ENCODE results near the gene IL18. TPM values are rescaled to one million over a fixed set of nuclear protein-coding genes. Genes with fewer than 3 reads are reported as not detected.
A peak's percentile ranks its signal among the peaks of the same experiment; 100 is the strongest.

The IL18 gene
- total RNA-seq, 4 donors from 2014 or later = 5.6 to 16.9 (median 6.9) TPM

GRCh38 chr11:112174789-112175598 is 11.1 kb upstream of the IL18 start, which contains the start of gene BCO2:
Gene BCO2, plus strand, starts transcription at chr11:112175512. Its CDS starts 90 bp downstream, at chr11:112175602.
- peak within 1 kb of the TSS; percentile 50 to 66 for H3K4me3 ChIP-seq
- WGBS, 2 donors (ENCODE audit: low coverage in 1 of 2) = 1 to 2% methylated on average over 11 of the region's 11 CpGs
- H3K9me3 ChIP-seq = no peaks in the 10 kb centered on the region
- ATAC-seq = peak; percentile 97
- peaks cover 2 to 33% (median 4%) of the 10 kb centered on the region in 3 donors for H3K4me1 ChIP-seq
- no peaks in the 10 kb centered on the region for H3K36me3 ChIP-seq
- no peaks in the 10 kb centered on the region for H3K27me3 ChIP-seq
- no peak for TF ChIP-seq EP300 (IDR thresholded peaks at IDR 0.05)
- peak; percentile 17 for TF ChIP-seq POLR2AphosphoS5 (IDR thresholded peaks at IDR 0.05)
- TF ChIP-seq, protein P1, sequence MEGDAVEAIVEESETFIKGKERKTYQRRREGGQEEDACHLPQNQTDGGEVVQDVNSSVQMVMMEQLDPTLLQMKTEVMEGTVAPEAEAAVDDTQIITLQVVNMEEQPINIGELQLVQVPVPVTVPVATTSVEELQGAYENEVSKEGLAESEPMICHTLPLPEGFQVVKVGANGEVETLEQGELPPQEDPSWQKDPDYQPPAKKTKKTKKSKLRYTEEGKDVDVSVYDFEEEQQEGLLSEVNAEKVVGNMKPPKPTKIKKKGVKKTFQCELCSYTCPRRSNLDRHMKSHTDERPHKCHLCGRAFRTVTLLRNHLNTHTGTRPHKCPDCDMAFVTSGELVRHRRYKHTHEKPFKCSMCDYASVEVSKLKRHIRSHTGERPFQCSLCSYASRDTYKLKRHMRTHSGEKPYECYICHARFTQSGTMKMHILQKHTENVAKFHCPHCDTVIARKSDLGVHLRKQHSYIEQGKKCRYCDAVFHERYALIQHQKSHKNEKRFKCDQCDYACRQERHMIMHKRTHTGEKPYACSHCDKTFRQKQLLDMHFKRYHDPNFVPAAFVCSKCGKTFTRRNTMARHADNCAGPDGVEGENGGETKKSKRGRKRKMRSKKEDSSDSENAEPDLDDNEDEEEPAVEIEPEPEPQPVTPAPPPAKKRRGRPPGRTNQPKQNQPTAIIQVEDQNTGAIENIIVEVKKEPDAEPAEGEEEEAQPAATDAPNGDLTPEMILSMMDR (IDR thresholded peaks at IDR 0.05) = peak; percentile 82 to 86 (median 84)
- peak within 1 kb of the TSS; percentile 70 to 89 (median 80) for H3K27ac ChIP-seq

GRCh38 chr11:112173152-112173551 is 9.3 kb upstream of the IL18 start:
- TF ChIP-seq, protein P1 (IDR thresholded peaks at IDR 0.05) = no peak
- TF ChIP-seq POLR2AphosphoS5 (IDR thresholded peaks at IDR 0.05) (no peak), EP300 (IDR thresholded peaks at IDR 0.05) (no peak), POLR2A (IDR thresholded peaks at IDR 0.05) (no peak)
- H3K36me3 ChIP-seq = no peaks in the 10 kb centered on the region
- ATAC-seq = no peak
- no peak overlapping the region for H3K27ac ChIP-seq
- no peaks in the 10 kb centered on the region for H3K27me3 ChIP-seq
- peaks cover 2 to 33% (median 4%) of the 10 kb centered on the region in 3 donors for H3K4me1 ChIP-seq
- H3K4me3 ChIP-seq = no peak overlapping the region
- no peaks in the 10 kb centered on the region for H3K9me3 ChIP-seq
- 60% methylated on average over 1 to 3 of the region's 3 CpGs for WGBS, 2 donors (ENCODE audit: low coverage in 1 of 2)

DNA sequence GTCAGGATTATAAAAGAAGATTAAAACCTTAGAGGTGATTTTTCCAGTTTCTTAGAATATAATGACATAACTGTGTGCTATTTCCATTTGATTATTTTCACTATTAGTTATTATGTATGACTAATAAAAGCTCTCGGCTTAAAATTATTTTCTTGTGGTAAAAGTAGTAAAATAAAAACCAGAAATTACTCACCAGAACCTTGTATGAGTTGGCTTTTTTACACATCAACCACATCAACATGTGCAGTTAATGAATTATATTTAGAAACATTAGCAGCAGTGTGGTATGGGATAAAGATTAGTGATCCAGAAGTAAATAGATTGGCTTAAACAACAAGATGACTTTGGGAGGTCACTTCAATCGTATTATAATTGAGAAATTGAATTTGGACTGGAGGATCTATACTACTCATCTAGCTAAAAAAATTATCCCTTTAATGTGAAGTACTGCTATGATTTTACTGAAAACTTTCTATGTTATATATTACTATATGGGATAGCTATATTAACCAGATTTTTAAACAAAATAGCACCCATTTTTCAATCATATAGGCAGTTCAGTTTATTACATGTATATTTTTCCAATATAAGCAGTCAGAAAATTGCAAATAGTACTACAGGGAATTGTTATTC is 8.6 kb upstream of the IL18 start:
- H3K9me3 ChIP-seq = no peaks in the 10 kb centered on the region
- H3K27ac ChIP-seq = no peak overlapping the region
- no peak overlapping the region for H3K4me3 ChIP-seq
- WGBS, 2 donors (ENCODE audit: low coverage in 1 of 2) = 42 to 78% methylated on average over 2 of the region's 2 CpGs
- H3K36me3 ChIP-seq = no peaks in the 10 kb centered on the region
- H3K4me1 ChIP-seq = peaks cover 2 to 30% (median 4%) of the 10 kb centered on the region in 3 donors
- H3K27me3 ChIP-seq = no peaks in the 10 kb centered on the region
- no peak for ATAC-seq
- TF ChIP-seq, protein P1 (IDR thresholded peaks at IDR 0.05) = no peak
- TF ChIP-seq POLR2AphosphoS5 (IDR thresholded peaks at IDR 0.05) (no peak), POLR2A (IDR thresholded peaks at IDR 0.05) (no peak), EP300 (IDR thresholded peaks at IDR 0.05) (no peak)

DNA sequence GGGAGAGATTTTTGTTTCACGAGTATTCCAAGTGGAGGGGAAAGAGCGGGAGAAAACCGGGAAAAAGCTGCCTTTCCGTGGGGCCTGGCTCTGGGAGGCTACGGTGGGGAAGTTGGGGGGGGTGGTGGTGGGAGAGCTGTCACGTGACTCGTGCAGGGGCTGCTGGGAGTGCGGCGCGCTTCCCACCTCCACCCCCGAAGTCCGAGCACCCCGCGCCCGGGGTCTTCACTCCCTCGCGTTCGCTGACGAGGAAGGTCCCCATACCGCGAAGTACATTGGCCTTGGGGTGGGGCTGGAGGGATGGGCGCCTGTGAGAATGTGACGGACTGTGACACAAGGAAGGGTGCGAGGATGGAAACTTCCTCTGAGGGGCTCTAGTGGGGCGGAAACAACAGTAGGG is 3.3 kb upstream of the IL18 start, which contains the start of gene TEX12:
Gene TEX12 (plus strand): TSS at position 228 of the 400 bp plus-strand sequence. CDS start 1,897 bp downstream, outside the sequence.
- peak within 1 kb of the TSS in 1 of 4 donors; percentile 13 for H3K27ac ChIP-seq
- no peak for ATAC-seq
- no peak within 1 kb of the TSS for H3K4me3 ChIP-seq
- no peaks in the 10 kb centered on the region for H3K9me3 ChIP-seq
- H3K27me3 ChIP-seq = no peaks in the 10 kb centered on the region
- H3K4me1 ChIP-seq = no peaks in the 10 kb centered on the region
- WGBS, 2 donors (ENCODE audit: low coverage in 1 of 2) = 85 to 88% methylated on average over 8 to 22 of the region's 25 CpGs
- no peak for TF ChIP-seq POLR2A (IDR thresholded peaks at IDR 0.05)
- no peaks in the 10 kb centered on the region for H3K36me3 ChIP-seq

DNA sequence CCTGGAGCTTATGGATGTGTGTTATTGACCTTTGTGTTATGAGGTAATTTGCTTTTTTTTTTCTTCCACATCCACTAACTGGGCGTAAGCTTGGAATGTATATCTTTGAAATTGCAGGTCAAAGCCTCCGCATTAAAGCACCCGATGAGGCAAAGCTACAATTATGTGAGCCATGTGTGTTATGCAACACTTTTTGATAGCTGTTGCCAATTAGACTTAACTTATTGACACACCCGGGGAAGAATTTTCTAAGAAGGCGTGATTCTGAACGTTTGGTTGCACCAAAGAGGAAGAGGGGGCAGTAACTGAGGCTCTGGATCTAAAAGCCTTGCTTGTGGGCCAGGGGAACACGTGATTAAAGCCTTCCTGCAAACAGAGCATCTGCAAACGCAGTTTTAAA is 2.7 kb upstream of the IL18 start:
- H3K36me3 ChIP-seq = no peaks in the 10 kb centered on the region
- H3K27me3 ChIP-seq = no peaks in the 10 kb centered on the region
- peak; percentile 67 for ATAC-seq
- TF ChIP-seq POLR2A (IDR thresholded peaks at IDR 0.05) (no peak), POLR2AphosphoS5 (IDR thresholded peaks at IDR 0.05) (no peak), EP300 (IDR thresholded peaks at IDR 0.05) (no peak)
- TF ChIP-seq, protein P1 (IDR thresholded peaks at IDR 0.05) = no peak
- H3K4me1 ChIP-seq = no peaks in the 10 kb centered on the region
- no peak overlapping the region for H3K4me3 ChIP-seq
- no peak overlapping the region for H3K27ac ChIP-seq
- WGBS, 2 donors (ENCODE audit: low coverage in 1 of 2) = 72 to 82% methylated on average over 4 to 6 of the region's 8 CpGs
- H3K9me3 ChIP-seq = no peaks in the 10 kb centered on the region
